PC-9 (cell line): ENCODE results near the gene CBX5.

Experiments
- EZH2 ChIP-seq: fragments of 200-600 bp; sonication (generic); IDR thresholded peaks from 2 replicates; pipeline ENCODE4 v1.8.0; 2017; ENCODE audit warnings: antibody characterized with exemption, low read depth
- TF ChIP-seq, protein P1 (sequence below): fragments of 200-600 bp; sonication (generic); conservative IDR thresholded peaks from 2 replicates; pipeline ENCODE4 v1.6.1; 2017; ENCODE audit warnings: mixed run types, antibody characterized with exemption, mild to moderate bottlenecking, moderate library complexity

DNA sequence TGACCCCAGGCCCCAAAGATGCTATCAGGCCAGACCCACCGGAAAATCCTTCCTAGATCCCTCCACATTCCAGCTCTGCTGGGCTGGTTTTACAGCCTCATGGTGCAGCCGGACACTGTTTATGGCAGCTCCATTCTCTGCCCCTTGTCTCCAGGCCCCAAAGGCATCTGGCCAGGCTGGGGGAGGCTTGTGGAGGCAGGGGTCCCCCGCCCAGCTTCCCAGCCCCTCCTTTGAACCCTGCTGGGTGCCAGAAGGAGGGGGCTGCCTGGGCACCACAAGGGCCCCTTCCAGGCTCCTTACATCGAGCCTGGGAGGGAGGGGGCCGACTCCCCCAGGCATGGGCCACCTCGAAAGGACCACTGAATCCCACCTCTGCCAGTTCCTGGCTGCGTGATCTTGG is 71.3 kb downstream of the CBX5 start:
- TF ChIP-seq, protein P1, sequence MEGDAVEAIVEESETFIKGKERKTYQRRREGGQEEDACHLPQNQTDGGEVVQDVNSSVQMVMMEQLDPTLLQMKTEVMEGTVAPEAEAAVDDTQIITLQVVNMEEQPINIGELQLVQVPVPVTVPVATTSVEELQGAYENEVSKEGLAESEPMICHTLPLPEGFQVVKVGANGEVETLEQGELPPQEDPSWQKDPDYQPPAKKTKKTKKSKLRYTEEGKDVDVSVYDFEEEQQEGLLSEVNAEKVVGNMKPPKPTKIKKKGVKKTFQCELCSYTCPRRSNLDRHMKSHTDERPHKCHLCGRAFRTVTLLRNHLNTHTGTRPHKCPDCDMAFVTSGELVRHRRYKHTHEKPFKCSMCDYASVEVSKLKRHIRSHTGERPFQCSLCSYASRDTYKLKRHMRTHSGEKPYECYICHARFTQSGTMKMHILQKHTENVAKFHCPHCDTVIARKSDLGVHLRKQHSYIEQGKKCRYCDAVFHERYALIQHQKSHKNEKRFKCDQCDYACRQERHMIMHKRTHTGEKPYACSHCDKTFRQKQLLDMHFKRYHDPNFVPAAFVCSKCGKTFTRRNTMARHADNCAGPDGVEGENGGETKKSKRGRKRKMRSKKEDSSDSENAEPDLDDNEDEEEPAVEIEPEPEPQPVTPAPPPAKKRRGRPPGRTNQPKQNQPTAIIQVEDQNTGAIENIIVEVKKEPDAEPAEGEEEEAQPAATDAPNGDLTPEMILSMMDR: no peak
- TF ChIP-seq EZH2: no peak
